Measurements from ENCODE around the gene TOP1.

TOP1 gene

DNA sequence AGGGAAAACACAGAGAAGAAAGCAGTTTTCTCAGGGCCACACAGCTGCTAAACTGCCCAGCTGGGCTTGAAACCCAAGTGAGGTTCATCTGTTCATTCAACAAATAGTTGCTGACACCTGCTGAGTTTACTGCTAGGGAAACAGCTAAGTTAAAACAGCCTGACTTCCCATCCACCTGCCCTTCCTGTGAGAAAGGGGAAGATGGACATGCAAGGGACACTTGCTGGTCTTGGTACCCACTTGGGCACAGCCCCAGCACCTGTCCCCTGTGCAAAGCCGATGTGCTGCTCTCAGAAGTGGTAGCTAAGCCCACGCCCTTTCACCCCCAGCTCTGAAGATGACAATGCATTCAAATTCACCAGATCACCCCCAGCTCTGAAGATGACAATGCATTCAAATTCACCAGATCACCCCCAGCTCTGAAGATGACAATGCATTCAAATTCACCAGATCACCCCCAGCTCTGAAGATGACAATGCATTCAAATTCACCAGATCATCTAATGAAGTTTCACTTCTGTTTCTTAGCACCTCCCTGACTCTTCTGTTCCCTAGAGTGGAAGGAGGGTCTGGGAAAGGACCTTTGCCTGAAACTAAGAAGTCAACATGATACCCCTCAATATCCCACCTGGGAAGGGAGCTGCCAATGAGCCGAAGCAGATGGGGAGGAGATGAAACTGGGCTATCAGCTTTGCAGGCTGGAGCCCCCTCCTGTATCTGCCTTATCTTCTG is 46.0 kb upstream of the TOP1 start:
- no peak overlapping the region for H4K8ac ChIP-seq (ENCODE audit: low read depth, low read length)
- no peak overlapping the region for H3K14ac ChIP-seq (ENCODE audit: low read length)
- no peak overlapping the region for H2BK5ac ChIP-seq (ENCODE audit: low read depth, low read length, poor library complexity)
- H4K91ac ChIP-seq (ENCODE audit: low read depth, low read length): no peak overlapping the region
- H3K79me1 ChIP-seq (ENCODE audit: low read length): peaks cover 6% of the 10 kb centered on the region
- no peaks in the 10 kb centered on the region for H3K27me3 ChIP-seq (ENCODE audit: insufficient read depth, low read length)
- no peak overlapping the region for H2AK5ac ChIP-seq (ENCODE audit: low read length)
- peaks cover 0 to 5% of the 10 kb centered on the region in 2 experiments for H3K4me1 ChIP-seq (ENCODE audit: control insufficient read depth in 1 of 2, insufficient read depth in 2 of 2, low read length in 2 of 2)
- no peaks in the 10 kb centered on the region for H3K36me3 ChIP-seq (ENCODE audit: control insufficient read depth in 1 of 2, insufficient read depth in 2 of 2, low read length in 2 of 2)
- H3K9ac ChIP-seq (ENCODE audit: low read length): no peak overlapping the region
- no peak overlapping the region for H2AFZ ChIP-seq (ENCODE audit: insufficient read depth, low read length, poor library complexity)
- H3K4me3 ChIP-seq (ENCODE audit: low read depth, low read length): no peak overlapping the region
- H3K27ac ChIP-seq (ENCODE audit: low read depth, low read length): no peak overlapping the region
- H2BK120ac ChIP-seq (ENCODE audit: insufficient read depth, low read length, poor library complexity): no peak overlapping the region
- H3K9me3 ChIP-seq (ENCODE audit: insufficient read depth, low read depth, low read length): peaks cover 1% of the 10 kb centered on the region
- H3K4ac ChIP-seq (ENCODE audit: low read depth, low read length): no peak overlapping the region
- no peak overlapping the region for H3K23ac ChIP-seq (ENCODE audit: low read length)
- no peak for DNase-seq
- H3K18ac ChIP-seq (ENCODE audit: low read length): no peak overlapping the region
- H2BK12ac ChIP-seq (ENCODE audit: low read length): no peak overlapping the region
- no peak overlapping the region for H3K4me2 ChIP-seq (ENCODE audit: low read length)
- H3K79me2 ChIP-seq (ENCODE audit: control insufficient read depth, insufficient read depth, low read length, poor library complexity): no peaks in the 10 kb centered on the region
- no CpG with 5 or more reads among the region's 3 CpGs for WGBS (ENCODE audit: extremely low coverage, insufficient coverage, insufficient read length)
- no peak overlapping the region for H4K12ac ChIP-seq (ENCODE audit: low read depth, low read length)

- no peak overlapping the region for H2BK120ac ChIP-seq (ENCODE audit: insufficient read depth, low read length, poor library complexity)
- H2AK5ac ChIP-seq (ENCODE audit: low read length): no peak overlapping the region
- no peak overlapping the region for H3K27ac ChIP-seq (ENCODE audit: low read depth, low read length)
- H3K79me1 ChIP-seq (ENCODE audit: low read length): peaks cover 6% of the 10 kb centered on the region
- no peaks in the 10 kb centered on the region for H3K79me2 ChIP-seq (ENCODE audit: control insufficient read depth, insufficient read depth, low read length, poor library complexity)
- H3K18ac ChIP-seq (ENCODE audit: low read length): no peak overlapping the region
- no peak overlapping the region for H4K8ac ChIP-seq (ENCODE audit: low read depth, low read length)
- no peak overlapping the region for H4K12ac ChIP-seq (ENCODE audit: low read depth, low read length)
- no peak overlapping the region for H3K4ac ChIP-seq (ENCODE audit: low read depth, low read length)
- no peak overlapping the region for H3K4me3 ChIP-seq (ENCODE audit: low read depth, low read length)
- H3K4me1 ChIP-seq (ENCODE audit: control insufficient read depth in 1 of 2, insufficient read depth in 2 of 2, low read length in 2 of 2): peaks cover 0 to 5% of the 10 kb centered on the region in 2 experiments
- H2BK5ac ChIP-seq (ENCODE audit: low read depth, low read length, poor library complexity): no peak overlapping the region
- no peak overlapping the region for H4K91ac ChIP-seq (ENCODE audit: low read depth, low read length)
- no peak overlapping the region for H3K23ac ChIP-seq (ENCODE audit: low read length)
- H3K14ac ChIP-seq (ENCODE audit: low read length): no peak overlapping the region
- no peak overlapping the region for H3K9ac ChIP-seq (ENCODE audit: low read length)
- H3K36me3 ChIP-seq (ENCODE audit: control insufficient read depth in 1 of 2, insufficient read depth in 2 of 2, low read length in 2 of 2): no peaks in the 10 kb centered on the region
- H2BK12ac ChIP-seq (ENCODE audit: low read length): no peak overlapping the region
- H2AFZ ChIP-seq (ENCODE audit: insufficient read depth, low read length, poor library complexity): no peak overlapping the region
- no peak overlapping the region for H3K4me2 ChIP-seq (ENCODE audit: low read length)
- peaks cover 1% of the 10 kb centered on the region for H3K9me3 ChIP-seq (ENCODE audit: insufficient read depth, low read depth, low read length)
- WGBS (ENCODE audit: extremely low coverage, insufficient coverage, insufficient read length): no CpG with 5 or more reads among the region's 2 CpGs
- no peaks in the 10 kb centered on the region for H3K27me3 ChIP-seq (ENCODE audit: insufficient read depth, low read length)
- DNase-seq: no peak
Observed at GRCh38 chr20:40983898-40984297, 44.7 kb upstream of the TOP1 start.

GRCh38 chr20:40984496-40984895 is 44.1 kb upstream of the TOP1 start:
- H3K18ac ChIP-seq (ENCODE audit: low read length): no peak overlapping the region
- peak overlapping the region; percentile 82 for H2BK5ac ChIP-seq (ENCODE audit: low read depth, low read length, poor library complexity)
- peak in 1 of 2 donors; percentile 70 for DNase-seq
- H4K8ac ChIP-seq (ENCODE audit: low read depth, low read length): peak overlapping the region; percentile 10
- H3K4me2 ChIP-seq (ENCODE audit: low read length): no peak overlapping the region
- H3K23ac ChIP-seq (ENCODE audit: low read length): no peak overlapping the region
- H4K12ac ChIP-seq (ENCODE audit: low read depth, low read length): no peak overlapping the region
- H3K4ac ChIP-seq (ENCODE audit: low read depth, low read length): no peak overlapping the region
- no peak overlapping the region for H2AFZ ChIP-seq (ENCODE audit: insufficient read depth, low read length, poor library complexity)
- peak overlapping the region; percentile 57 for H3K14ac ChIP-seq (ENCODE audit: low read length)
- no peaks in the 10 kb centered on the region for H3K36me3 ChIP-seq (ENCODE audit: control insufficient read depth in 1 of 2, insufficient read depth in 2 of 2, low read length in 2 of 2)
- peaks cover 1% of the 10 kb centered on the region for H3K9me3 ChIP-seq (ENCODE audit: insufficient read depth, low read depth, low read length)
- peaks cover 0 to 5% of the 10 kb centered on the region in 2 experiments for H3K4me1 ChIP-seq (ENCODE audit: control insufficient read depth in 1 of 2, insufficient read depth in 2 of 2, low read length in 2 of 2)
- H3K79me1 ChIP-seq (ENCODE audit: low read length): peaks cover 5% of the 10 kb centered on the region
- WGBS (ENCODE audit: extremely low coverage, insufficient coverage, insufficient read length): no CpG with 5 or more reads among the region's 4 CpGs
- no peak overlapping the region for H3K9ac ChIP-seq (ENCODE audit: low read length)
- H3K4me3 ChIP-seq (ENCODE audit: low read depth, low read length): no peak overlapping the region
- H2AK5ac ChIP-seq (ENCODE audit: low read length): no peak overlapping the region
- H2BK12ac ChIP-seq (ENCODE audit: low read length): no peak overlapping the region
- peak overlapping the region; percentile 54 for H3K27ac ChIP-seq (ENCODE audit: low read depth, low read length)
- H3K79me2 ChIP-seq (ENCODE audit: control insufficient read depth, insufficient read depth, low read length, poor library complexity): no peaks in the 10 kb centered on the region
- H4K91ac ChIP-seq (ENCODE audit: low read depth, low read length): peak overlapping the region; percentile 36
- no peaks in the 10 kb centered on the region for H3K27me3 ChIP-seq (ENCODE audit: insufficient read depth, low read length)
- H2BK120ac ChIP-seq (ENCODE audit: insufficient read depth, low read length, poor library complexity): peak overlapping the region; percentile 71

DNA sequence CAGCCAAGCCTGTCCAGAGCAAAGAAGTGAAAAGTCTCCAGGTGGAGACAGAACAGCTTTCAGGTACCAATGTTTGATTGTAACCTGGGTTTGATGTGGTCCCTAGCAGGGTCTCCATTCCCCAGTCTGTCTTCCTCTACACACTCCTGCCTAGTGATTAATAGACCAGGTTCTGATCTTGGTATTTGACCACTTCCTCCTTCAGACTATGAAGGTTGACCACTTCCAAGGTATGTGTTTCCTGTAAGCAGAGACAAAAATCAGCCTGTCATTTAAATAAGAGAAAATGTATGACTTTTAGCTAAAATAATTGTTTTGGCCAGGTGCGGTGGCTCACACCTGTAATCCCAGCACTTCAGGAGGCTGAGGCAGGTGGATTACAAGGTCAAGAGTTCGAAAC is 41.8 kb upstream of the TOP1 start:
- no peak overlapping the region for H4K8ac ChIP-seq (ENCODE audit: low read depth, low read length)
- no peak overlapping the region for H3K4ac ChIP-seq (ENCODE audit: low read depth, low read length)
- no peak overlapping the region for H3K9ac ChIP-seq (ENCODE audit: low read length)
- H3K4me3 ChIP-seq (ENCODE audit: low read depth, low read length): no peak overlapping the region
- no peak overlapping the region for H3K4me2 ChIP-seq (ENCODE audit: low read length)
- H2BK5ac ChIP-seq (ENCODE audit: low read depth, low read length, poor library complexity): no peak overlapping the region
- no peak overlapping the region for H4K12ac ChIP-seq (ENCODE audit: low read depth, low read length)
- peaks cover 1% of the 10 kb centered on the region for H3K9me3 ChIP-seq (ENCODE audit: insufficient read depth, low read depth, low read length)
- no peak overlapping the region for H3K23ac ChIP-seq (ENCODE audit: low read length)
- no peak overlapping the region for H2BK120ac ChIP-seq (ENCODE audit: insufficient read depth, low read length, poor library complexity)
- H3K14ac ChIP-seq (ENCODE audit: low read length): no peak overlapping the region
- no peak overlapping the region for H2AFZ ChIP-seq (ENCODE audit: insufficient read depth, low read length, poor library complexity)
- WGBS (ENCODE audit: extremely low coverage, insufficient coverage, insufficient read length): no CpG with 5 or more reads among the region's 2 CpGs
- H3K36me3 ChIP-seq (ENCODE audit: control insufficient read depth in 1 of 2, insufficient read depth in 2 of 2, low read length in 2 of 2): no peaks in the 10 kb centered on the region
- no peak overlapping the region for H2AK5ac ChIP-seq (ENCODE audit: low read length)
- DNase-seq: no peak
- H3K27ac ChIP-seq (ENCODE audit: low read depth, low read length): no peak overlapping the region
- H3K79me2 ChIP-seq (ENCODE audit: control insufficient read depth, insufficient read depth, low read length, poor library complexity): no peaks in the 10 kb centered on the region
- H3K18ac ChIP-seq (ENCODE audit: low read length): no peak overlapping the region
- no peak overlapping the region for H2BK12ac ChIP-seq (ENCODE audit: low read length)
- no peaks in the 10 kb centered on the region for H3K27me3 ChIP-seq (ENCODE audit: insufficient read depth, low read length)
- no peak overlapping the region for H4K91ac ChIP-seq (ENCODE audit: low read depth, low read length)
- peaks cover 6% of the 10 kb centered on the region for H3K79me1 ChIP-seq (ENCODE audit: low read length)
- peaks cover 0 to 7% of the 10 kb centered on the region in 2 experiments for H3K4me1 ChIP-seq (ENCODE audit: control insufficient read depth in 1 of 2, insufficient read depth in 2 of 2, low read length in 2 of 2)
